ENCODE measurements around the gene CPTP. TPM values are rescaled to one million over a fixed set of nuclear protein-coding genes. Genes with fewer than 3 reads are reported as not detected.

The CPTP gene
- total RNA-seq, 2 donors from 2014 or later = 35.6 to 64.1 TPM

- TF ChIP-seq CTCF (IDR thresholded peaks at IDR 0.05) = no peak
- no peaks in the 10 kb centered on the region for H3K9me3 ChIP-seq
- peaks cover 6% of the 10 kb centered on the region for H3K36me3 ChIP-seq
- H3K27ac ChIP-seq = no peak overlapping the region
- H3K4me3 ChIP-seq = no peak overlapping the region
- H3K4me1 ChIP-seq = peaks cover 0 to 15% of the 10 kb centered on the region in 2 donors
- DNase-seq (ENCODE audit: low spot score) = no peak
- H3K27me3 ChIP-seq = no peaks in the 10 kb centered on the region
These were observed 30.2 kb upstream of the CPTP start for GRCh38 chr1:1294250-1294890.

- no peaks in the 10 kb centered on the region for H3K9me3 ChIP-seq
- DNase-seq (ENCODE audit: low spot score) = no peak
- no peak overlapping the region for H3K4me3 ChIP-seq
- no peak overlapping the region for H3K27ac ChIP-seq
- H3K4me1 ChIP-seq = peaks cover 0 to 14% of the 10 kb centered on the region in 2 donors
- peaks cover 6% of the 10 kb centered on the region for H3K36me3 ChIP-seq
- no peaks in the 10 kb centered on the region for H3K27me3 ChIP-seq
- no peak for TF ChIP-seq CTCF (IDR thresholded peaks at IDR 0.05)
These were observed 29.3 kb upstream of the CPTP start for GRCh38 chr1:1295154-1295923.

GRCh38 chr1:1296070-1297061, 28.2 kb upstream of the CPTP start:
- no peak overlapping the region for H3K27ac ChIP-seq
- no peak for TF ChIP-seq CTCF (IDR thresholded peaks at IDR 0.05)
- H3K4me1 ChIP-seq = peaks cover 0 to 4% of the 10 kb centered on the region in 2 donors
- H3K4me3 ChIP-seq = no peak overlapping the region
- DNase-seq (ENCODE audit: low spot score) = no peak
- H3K36me3 ChIP-seq = peaks cover 6% of the 10 kb centered on the region
- no peaks in the 10 kb centered on the region for H3K9me3 ChIP-seq
- H3K27me3 ChIP-seq = no peaks in the 10 kb centered on the region

GRCh38 chr1:1297802-1298424, 26.7 kb upstream of the CPTP start:
- Histone ChIP-seq H3K4me3 (no peak overlapping the region), H3K36me3 (peaks cover 6% of the 10 kb centered on the region), H3K9me3 (no peaks in the 10 kb centered on the region), H3K27ac (no peak overlapping the region), H3K27me3 (no peaks in the 10 kb centered on the region), H3K4me1 (no peaks in the 10 kb centered on the region)
- TF ChIP-seq CTCF (IDR thresholded peaks at IDR 0.05) = no peak
- DNase-seq (ENCODE audit: low spot score) = no peak

Measured in right atrium auricular region (tissue), 2 donors.